Endothelial cell of umbilical vein (primary cell): ENCODE data around the gene SRSF6.

Experiments
- EZH2 ChIP-seq: IDR thresholded peaks from 2 replicates; pipeline ENCODE4 v1.6.1; 2012; ENCODE audit warnings: borderline replicate concordance, low read depth, mild to moderate bottlenecking, moderate library complexity, low read length, inconsistent platforms; ENCODE audit not compliant: severe bottlenecking
- GATA2 ChIP-seq: IDR thresholded peaks from 2 replicates; pipeline ENCODE4 v1.7.0; 2011; ENCODE audit warnings: low read depth, mild to moderate bottlenecking, moderate library complexity, mixed read lengths, low read length; ENCODE audit not compliant: insufficient read length, insufficient read depth
- JUN ChIP-seq: IDR thresholded peaks from 2 replicates; pipeline ENCODE4 v1.6.1; 2011; ENCODE audit warnings: borderline replicate concordance, low read depth; ENCODE audit not compliant: insufficient read length, insufficient read depth
- MYC ChIP-seq: IDR thresholded peaks from one replicate; pipeline ENCODE4 v1.6.1; 2011; ENCODE audit warnings: mild to moderate bottlenecking, low read depth, low read length
- POLR2A ChIP-seq: IDR thresholded peaks from 2 replicates; pipeline ENCODE4 v1.6.1; 2012; ENCODE audit warnings: low read depth, mild to moderate bottlenecking, control low read depth, low read length
- POLR2AphosphoS5 ChIP-seq: IDR thresholded peaks from 2 replicates; pipeline ENCODE4 v1.6.1; 2012; ENCODE audit warnings: low read depth, mild to moderate bottlenecking, control low read depth, low read length, moderate library complexity; ENCODE audit not compliant: insufficient read depth
- TF ChIP-seq, protein P1 (sequence below), 2 donors: IDR thresholded peaks; 1 replicate in 1 of 2; 2 replicates in 1 of 2; pipeline ENCODE4 v1.5.1; 2011; ENCODE audit warnings: low read length in 2 of 2, mild to moderate bottlenecking in 2 of 2, moderate library complexity in 2 of 2, control low read depth in 1 of 2, inconsistent platforms in 1 of 2, low read depth in 1 of 2; ENCODE audit not compliant: insufficient read depth in 1 of 2; ENCODE audit errors: extremely low read depth in 1 of 2
- TF ChIP-seq, protein P2 (sequence below): IDR thresholded peaks from 2 replicates; pipeline ENCODE4 v1.6.1; 2011; ENCODE audit not compliant: insufficient read depth, insufficient read length

DNA sequence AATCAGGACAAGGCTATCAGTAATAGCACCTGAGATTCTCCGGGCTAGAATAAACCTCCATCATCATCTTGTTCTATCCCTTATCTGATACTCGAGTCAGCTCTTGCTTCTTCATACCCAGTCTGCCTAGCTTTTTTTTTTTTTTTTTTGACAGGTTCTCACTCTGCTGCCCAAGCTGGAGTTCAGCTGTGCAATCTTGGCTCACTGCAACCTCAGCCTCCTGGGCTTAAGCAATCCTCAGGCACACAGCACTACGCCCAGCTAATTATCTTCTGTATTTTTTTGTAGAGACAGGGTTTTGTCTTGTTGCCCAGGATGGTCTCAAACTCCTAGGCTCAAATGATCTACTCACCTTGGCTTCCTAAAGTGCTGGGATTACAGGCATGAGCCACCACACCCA is 19.5 kb downstream of the SRSF6 start:
- TF ChIP-seq, protein P1, sequence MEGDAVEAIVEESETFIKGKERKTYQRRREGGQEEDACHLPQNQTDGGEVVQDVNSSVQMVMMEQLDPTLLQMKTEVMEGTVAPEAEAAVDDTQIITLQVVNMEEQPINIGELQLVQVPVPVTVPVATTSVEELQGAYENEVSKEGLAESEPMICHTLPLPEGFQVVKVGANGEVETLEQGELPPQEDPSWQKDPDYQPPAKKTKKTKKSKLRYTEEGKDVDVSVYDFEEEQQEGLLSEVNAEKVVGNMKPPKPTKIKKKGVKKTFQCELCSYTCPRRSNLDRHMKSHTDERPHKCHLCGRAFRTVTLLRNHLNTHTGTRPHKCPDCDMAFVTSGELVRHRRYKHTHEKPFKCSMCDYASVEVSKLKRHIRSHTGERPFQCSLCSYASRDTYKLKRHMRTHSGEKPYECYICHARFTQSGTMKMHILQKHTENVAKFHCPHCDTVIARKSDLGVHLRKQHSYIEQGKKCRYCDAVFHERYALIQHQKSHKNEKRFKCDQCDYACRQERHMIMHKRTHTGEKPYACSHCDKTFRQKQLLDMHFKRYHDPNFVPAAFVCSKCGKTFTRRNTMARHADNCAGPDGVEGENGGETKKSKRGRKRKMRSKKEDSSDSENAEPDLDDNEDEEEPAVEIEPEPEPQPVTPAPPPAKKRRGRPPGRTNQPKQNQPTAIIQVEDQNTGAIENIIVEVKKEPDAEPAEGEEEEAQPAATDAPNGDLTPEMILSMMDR (IDR thresholded peaks at IDR 0.05; ENCODE audit: extremely low read depth in 1 of 2, insufficient read depth in 1 of 2, low read depth in 1 of 2, low read length in 2 of 2), result no peak
- TF ChIP-seq POLR2A (no peak), EZH2 (no peak), POLR2AphosphoS5 (no peak), JUN (no peak), MYC (no peak), GATA2 (no peak)
- TF ChIP-seq, protein P2, sequence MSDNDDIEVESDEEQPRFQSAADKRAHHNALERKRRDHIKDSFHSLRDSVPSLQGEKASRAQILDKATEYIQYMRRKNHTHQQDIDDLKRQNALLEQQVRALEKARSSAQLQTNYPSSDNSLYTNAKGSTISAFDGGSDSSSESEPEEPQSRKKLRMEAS, result no peak
